OCI-M2 (cell line): Measurements from ENCODE around the gene ATP6V0A1.

Experiments used
- DNase-seq: peaks from one replicate; lab custom pipeline; 2025; ENCODE audit not compliant: unreplicated experiment; lab: John Stamatoyannopoulos, UW

Gene ATP6V0A1

GRCh38 chr17:42518755-42519545 is 60.3 kb downstream of the ATP6V0A1 start:
- peak; percentile 45 for DNase-seq

- no peak for DNase-seq
Measured at GRCh38 chr17:42519546-42520491, 61.1 kb downstream of the ATP6V0A1 start.

GRCh38 chr17:42520540-42520951 is 61.9 kb downstream of the ATP6V0A1 start:
- DNase-seq: no peak

- no peak for DNase-seq
Measured at GRCh38 chr17:42521036-42521435, 62.4 kb downstream of the ATP6V0A1 start.

GRCh38 chr17:42521666-42522262 is 63.1 kb downstream of the ATP6V0A1 start:
- DNase-seq: no peak

- no peak for DNase-seq
Measured at GRCh38 chr17:42522263-42522790, 63.6 kb downstream of the ATP6V0A1 start.

- DNase-seq: no peak
Measured at GRCh38 chr17:42522798-42523278, 64.2 kb downstream of the ATP6V0A1 start.

- DNase-seq: no peak
Measured at GRCh38 chr17:42525221-42525620, 66.5 kb downstream of the ATP6V0A1 start.

GRCh38 chr17:42526031-42526444 is 67.4 kb downstream of the ATP6V0A1 start:
- no peak for DNase-seq

- DNase-seq: no peak
Measured at GRCh38 chr17:42527932-42528331, 69.3 kb downstream of the ATP6V0A1 start.

- no peak for DNase-seq
Measured at GRCh38 chr17:42529061-42529460, 70.4 kb downstream of the ATP6V0A1 start.

GRCh38 chr17:42530952-42531454 is 72.3 kb downstream of the ATP6V0A1 start:
- no peak for DNase-seq

- DNase-seq: no peak
Measured at GRCh38 chr17:42531455-42532354, 73.0 kb downstream of the ATP6V0A1 start.

GRCh38 chr17:42535155-42536047 is 76.7 kb downstream of the ATP6V0A1 start:
- DNase-seq: no peak

- DNase-seq: peak; percentile 59
Measured at GRCh38 chr17:42536048-42536371, 77.3 kb downstream of the ATP6V0A1 start, which contains the start of gene NAGLU. Gene NAGLU, plus strand, starts transcription at chr17:42536241. Its CDS starts 32 bp downstream, at chr17:42536273.

- DNase-seq: no peak
Measured at GRCh38 chr17:42536372-42537155, 77.9 kb downstream of the ATP6V0A1 start.

- no peak for DNase-seq
Measured at GRCh38 chr17:42537156-42537805, 78.6 kb downstream of the ATP6V0A1 start.
